Activated CD4-positive, alpha-beta T cell treated with anti-CD3 and anti-CD28 coated beads, Interleukin-2, amount 10 ng/mL, durations not matched to agents 7 days and 5 days (primary cell): Measurements from ENCODE around the gene SLC2A5. TPM values are rescaled to one million over a fixed set of nuclear protein-coding genes. Genes with fewer than 3 reads are reported as not detected.
A peak's percentile ranks its signal among the peaks of the same experiment; 100 is the strongest.
"Not testable (repeated sequence)": the region's sequence is repeated elsewhere in the genome, so short reads cannot be mapped to it uniquely, and the experiment has no call there.

Experiments used
- CTCF ChIA-PET: fragments of 350-600 bp; sonication (Branson Sonifier 250); formaldehyde crosslinking; loops from one replicate; lab custom pipeline; 2021; ENCODE audit warnings: antibody characterized with exemption; lab: Charles Lee
- POLR2A ChIA-PET: fragments of 350-600 bp; sonication (Branson Sonifier 250); formaldehyde crosslinking; loops from one replicate; lab custom pipeline; 2021; ENCODE audit warnings: antibody characterized with exemption; lab: Charles Lee
- DNase-seq: peaks from one replicate; pipeline ENCODE4 v3.0.0-alpha.2; 2020
- H3K27ac Mint-ChIP-seq: one replicate; pipeline ENCODE4 v1.8.0; 2021; ENCODE audit warnings: mild to moderate bottlenecking, moderate library complexity, mixed read lengths
- H3K27me3 Mint-ChIP-seq: one replicate; pipeline ENCODE4 v1.8.0; 2021; ENCODE audit warnings: mixed read lengths
- H3K36me3 Mint-ChIP-seq: one replicate; pipeline ENCODE4 v1.8.0; 2021; ENCODE audit warnings: low read depth, mixed read lengths
- H3K4me1 Mint-ChIP-seq: one replicate; pipeline ENCODE4 v1.8.0; 2021; ENCODE audit warnings: mixed read lengths
- H3K4me3 Mint-ChIP-seq: one replicate; pipeline ENCODE4 v1.8.0; 2021; ENCODE audit warnings: mild to moderate bottlenecking, moderate library complexity, mixed read lengths
- H3K9me3 Mint-ChIP-seq: one replicate; pipeline ENCODE4 v1.8.0; 2021; ENCODE audit warnings: mixed read lengths
- total RNA-seq, 2 experiments: library from RNA; stranded (reverse); gene quantifications; one replicate each; pipeline ENCODE4 v1.2.3, GENCODE V29; 2021

SLC2A5 gene
- total RNA-seq, 2 experiments from 2014 or later: not detected

DNA sequence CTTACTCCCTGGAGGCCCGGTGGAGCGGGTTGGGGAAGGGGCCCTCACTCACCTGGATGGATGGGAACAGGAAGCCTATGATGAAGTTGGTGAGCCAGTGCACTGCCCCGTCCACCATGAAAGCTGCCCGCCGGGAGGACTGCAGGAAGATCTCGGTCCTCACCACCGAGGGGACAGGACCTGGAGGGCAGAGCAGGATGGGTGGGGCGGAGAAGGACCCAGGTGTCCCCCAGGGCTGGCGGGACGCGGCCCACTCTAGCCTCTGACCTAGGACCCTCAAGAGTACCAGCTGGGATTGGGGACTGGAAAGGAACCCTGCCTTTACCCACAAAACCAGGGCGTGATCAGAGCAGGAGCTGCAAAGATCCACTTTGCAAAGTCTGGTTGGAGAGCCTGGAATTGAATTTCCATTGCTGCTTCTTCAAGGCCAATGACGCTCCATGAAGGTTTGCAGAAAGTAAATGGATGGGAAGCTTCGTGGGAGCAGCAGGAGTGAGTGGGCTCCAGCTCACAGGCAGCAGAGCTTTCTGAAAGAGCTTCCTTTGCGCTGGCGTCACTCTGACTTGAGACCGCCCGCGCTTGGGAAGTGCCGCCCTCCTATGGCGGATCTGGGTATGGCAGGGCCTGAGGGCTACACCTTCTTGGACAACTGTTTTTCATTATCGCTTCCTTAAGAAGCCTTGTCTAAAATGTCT lies 64.6 kb downstream of the SLC2A5 start:
- Mint-ChIP-seq H3K27ac (peak overlapping the region; percentile 46), H3K4me3 (no peak overlapping the region), H3K36me3 (no peaks in the 10 kb centered on the region), H3K9me3 (no peaks in the 10 kb centered on the region), H3K4me1 (peaks cover 13% of the 10 kb centered on the region), H3K27me3 (peaks cover 8% of the 10 kb centered on the region)
- ChIA-PET CTCF (interaction anchor here (0.6 to 8.1 kb wide), 62 partner anchors 9 to 1060 kb away, joined by 3 to 99 read pairs (median 4); partner anchors contain the start of gene ENO1), POLR2A (interaction anchor here (0.6 to 0.7 kb wide), 2 partner anchors 146 to 147 kb away, joined by 3 read pairs; no protein-coding TSS in a partner anchor)
- peak; percentile 86 for DNase-seq

DNA sequence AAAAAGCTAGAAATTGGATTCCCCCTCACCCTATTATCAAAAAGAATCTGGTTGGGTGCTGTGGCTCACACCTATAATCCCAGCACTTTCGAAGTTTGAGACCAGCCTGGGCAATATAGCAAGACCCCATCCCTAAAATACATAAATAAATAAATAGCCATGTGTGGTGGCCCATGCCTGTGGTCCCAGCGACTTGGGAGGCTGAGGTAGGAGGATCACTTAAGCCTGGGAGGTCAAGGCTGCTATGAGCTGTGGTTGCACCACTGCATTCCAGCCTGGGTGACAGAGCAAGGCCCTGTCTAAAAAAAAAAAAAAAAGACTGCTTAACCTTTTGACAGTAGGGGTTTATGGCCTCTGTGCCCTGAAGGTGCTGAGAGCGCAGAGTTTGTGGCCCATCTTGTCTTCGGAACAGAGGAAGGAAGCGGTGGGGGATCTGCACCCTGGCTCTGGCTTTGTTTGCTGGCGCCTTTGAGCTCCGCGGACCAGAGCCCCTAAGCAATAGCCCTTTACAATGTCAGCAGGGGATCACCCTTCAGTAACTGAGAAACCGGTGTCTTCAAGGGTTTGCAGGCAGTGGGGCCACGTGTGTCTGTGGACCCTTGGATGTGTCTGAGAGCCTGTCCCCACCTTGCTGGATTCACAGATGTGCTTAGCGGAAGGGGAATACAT lies 65.3 kb downstream of the SLC2A5 start:
- DNase-seq: no peak
- Mint-ChIP-seq H3K4me3 (no peak overlapping the region), H3K9me3 (no peaks in the 10 kb centered on the region), H3K27ac (peak overlapping the region; percentile 46), H3K36me3 (no peaks in the 10 kb centered on the region), H3K27me3 (peaks cover 9% of the 10 kb centered on the region), H3K4me1 (peaks cover 11% of the 10 kb centered on the region)
- ChIA-PET POLR2A (interaction anchor here (0.7 kb wide), 2 partner anchors 145 to 520 kb away, joined by 3 read pairs; no protein-coding TSS in a partner anchor), CTCF (interaction anchor here (0.6 to 8.1 kb wide), 33 partner anchors 8 to 1060 kb away, joined by 3 to 99 read pairs (median 6); partner anchors contain the start of gene ENO1)

DNA sequence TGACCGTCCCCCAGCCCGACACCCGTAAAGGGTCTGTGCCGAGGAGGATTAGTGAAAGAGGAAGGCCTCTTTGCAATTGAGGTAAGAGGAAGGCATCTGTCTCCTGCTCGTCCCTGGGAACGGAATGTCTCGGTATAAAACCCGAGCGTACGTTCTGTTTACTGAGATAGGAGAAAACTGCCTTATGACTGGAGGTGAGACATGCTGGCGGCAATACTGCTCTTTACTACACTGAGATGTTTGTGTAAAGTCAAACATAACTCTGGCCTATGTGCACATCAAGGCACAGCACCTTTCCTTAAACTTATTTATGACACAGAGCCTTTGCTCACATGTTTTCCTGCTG lies 67.2 kb downstream of the SLC2A5 start:
- H3K4me3 Mint-ChIP-seq, DNase-seq, H3K27ac Mint-ChIP-seq, H3K36me3 Mint-ChIP-seq, POLR2A ChIA-PET, H3K9me3 Mint-ChIP-seq, CTCF ChIA-PET: not testable (repeated sequence)
- Mint-ChIP-seq H3K4me1 (peaks cover 11% of the 10 kb centered on the region), H3K27me3 (peaks cover 11% of the 10 kb centered on the region)

DNA sequence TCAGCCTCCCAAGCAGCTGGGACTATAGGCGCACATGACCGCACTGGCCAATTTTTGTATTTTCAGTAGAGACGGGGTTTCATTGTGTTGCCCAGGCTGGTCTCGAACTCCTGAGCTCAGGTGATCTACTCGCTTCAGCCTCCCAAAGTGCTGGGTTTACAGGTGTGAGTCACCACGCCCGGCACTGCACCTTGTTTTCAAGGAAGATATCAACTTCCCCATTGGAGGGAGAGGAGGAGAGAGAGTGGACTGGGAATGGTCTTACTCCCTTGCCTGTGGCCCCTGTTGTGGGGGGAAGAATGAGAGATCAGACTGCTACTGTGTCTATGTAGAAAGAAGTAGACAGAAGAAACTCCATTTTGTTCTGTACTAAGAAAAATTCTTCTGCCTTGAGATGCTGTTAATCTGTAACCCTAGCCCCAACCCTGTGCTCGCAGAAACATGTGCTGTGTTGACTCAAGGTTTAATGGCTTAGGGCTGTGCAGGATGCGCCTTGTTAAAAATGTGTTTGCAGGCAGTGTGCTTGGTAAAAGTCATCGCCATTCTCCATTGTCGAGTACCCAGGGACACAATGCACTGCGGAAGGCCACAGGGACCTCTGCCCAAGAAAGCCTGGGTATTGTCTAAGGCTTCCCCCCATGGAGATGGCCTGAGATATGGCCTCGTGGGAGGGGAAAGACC lies 67.8 kb downstream of the SLC2A5 start:
- CTCF ChIA-PET, POLR2A ChIA-PET, DNase-seq, H3K4me3 Mint-ChIP-seq, H3K36me3 Mint-ChIP-seq, H3K9me3 Mint-ChIP-seq, H3K27ac Mint-ChIP-seq: not testable (repeated sequence)
- Mint-ChIP-seq H3K27me3 (peaks cover 13% of the 10 kb centered on the region), H3K4me1 (peaks cover 11% of the 10 kb centered on the region)

DNA sequence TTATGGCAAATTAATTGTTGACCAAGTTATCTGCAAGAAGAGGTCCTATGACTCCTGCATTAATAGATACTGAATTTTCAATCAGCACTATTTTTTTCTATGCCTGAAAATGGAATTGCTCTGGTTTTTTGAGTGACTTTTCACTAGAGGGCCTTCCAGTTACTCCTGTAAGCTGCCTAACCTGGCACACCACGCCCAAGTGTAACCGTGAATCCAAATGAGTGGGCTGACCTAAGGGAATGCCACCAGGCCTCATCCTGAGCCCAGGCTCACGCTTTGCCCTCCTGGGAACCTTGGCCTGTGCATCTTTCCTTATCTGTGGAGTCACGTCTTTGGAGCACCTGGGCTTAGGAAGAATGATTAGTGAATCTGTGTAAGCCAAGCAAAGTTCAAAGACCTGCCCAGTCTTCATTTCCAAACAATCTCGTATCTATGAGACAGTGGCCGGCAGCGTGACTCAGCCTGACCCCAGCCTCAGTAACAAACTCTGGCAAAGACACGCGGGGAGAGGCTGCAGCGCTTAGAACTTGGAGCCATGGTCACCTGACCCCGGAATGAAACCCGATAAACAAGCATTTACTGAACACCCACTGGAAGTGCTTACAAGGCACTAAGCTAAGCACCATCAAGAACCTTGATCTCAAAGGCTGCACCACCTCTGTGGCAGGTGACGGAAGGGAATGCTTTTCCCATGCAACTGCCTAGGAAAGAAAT lies 75.3 kb downstream of the SLC2A5 start:
- H3K4me3 Mint-ChIP-seq, POLR2A ChIA-PET, H3K9me3 Mint-ChIP-seq, H3K36me3 Mint-ChIP-seq, H3K27ac Mint-ChIP-seq, H3K27me3 Mint-ChIP-seq, DNase-seq: not testable (repeated sequence)
- CTCF ChIA-PET: interaction anchor here (0.9 to 7.1 kb wide), 3 partner anchors 11 to 75 kb away, joined by 3 to 46 read pairs (median 12); no protein-coding TSS in a partner anchor
- peaks cover 12% of the 10 kb centered on the region for H3K4me1 Mint-ChIP-seq

DNA sequence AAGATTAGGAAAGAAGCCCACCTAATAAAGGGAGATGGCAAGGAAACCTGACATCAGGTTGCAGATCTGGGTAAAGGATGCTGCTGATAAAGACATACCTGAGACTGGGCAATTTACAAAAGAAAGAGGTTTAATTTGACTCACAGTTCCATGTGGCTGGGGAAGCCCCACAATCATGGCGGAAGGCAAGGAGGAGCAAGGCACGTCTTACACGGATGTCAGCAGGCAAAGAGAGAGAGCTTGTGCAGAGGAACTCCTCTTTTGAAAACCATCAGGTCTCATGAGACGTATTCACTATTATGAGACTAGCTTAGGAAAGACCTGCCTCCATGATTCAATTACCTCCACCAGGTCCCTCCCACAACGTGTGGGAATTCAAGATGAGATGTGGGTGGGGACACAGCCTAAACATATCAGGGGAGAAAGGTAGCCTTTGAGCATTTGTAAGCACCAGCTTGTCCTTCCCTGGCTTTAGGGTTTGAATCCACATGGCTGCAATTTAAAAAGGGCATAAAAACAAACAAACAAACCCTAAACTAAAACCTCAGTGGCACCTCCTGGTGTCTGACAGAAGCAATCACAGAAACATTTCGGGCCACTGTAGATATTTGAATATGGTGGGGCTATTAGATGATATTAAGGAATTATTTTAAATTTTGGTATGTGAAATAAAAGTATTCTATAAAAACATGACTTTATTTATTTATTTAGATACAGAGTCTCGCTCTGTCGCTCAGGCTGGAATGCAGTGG lies 76.3 kb downstream of the SLC2A5 start:
- POLR2A ChIA-PET: no interaction called here

DNA sequence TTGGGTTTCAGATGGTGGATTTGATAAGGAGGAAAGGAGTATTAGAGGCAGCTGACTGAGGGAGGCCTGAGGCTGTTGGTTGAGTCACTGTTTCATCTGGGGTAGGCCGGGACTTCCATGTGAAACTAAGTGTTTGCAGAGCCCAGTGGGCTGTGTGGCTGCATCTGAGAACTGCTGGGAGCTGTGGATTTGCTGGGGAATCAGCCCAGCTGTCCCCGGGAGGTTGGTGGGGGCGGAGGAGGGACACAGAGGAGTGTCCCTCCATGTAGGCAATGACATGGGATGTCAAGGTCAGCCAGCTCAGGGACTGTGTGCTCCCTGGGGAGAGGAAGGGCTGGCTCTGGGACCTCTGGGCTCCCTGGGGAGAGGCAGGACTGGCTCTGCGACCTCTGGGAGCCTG lies 79.6 kb downstream of the SLC2A5 start:
- no peak for DNase-seq
- H3K27ac Mint-ChIP-seq: peak overlapping the region; percentile 85
- H3K4me3 Mint-ChIP-seq: no peak overlapping the region
- peaks cover 4% of the 10 kb centered on the region for H3K9me3 Mint-ChIP-seq
- peaks cover 4% of the 10 kb centered on the region for H3K36me3 Mint-ChIP-seq
- ChIA-PET CTCF (interaction anchor here (0.6 to 7.1 kb wide), 9 partner anchors 15 to 125 kb away, joined by 3 to 46 read pairs (median 5); no protein-coding TSS in a partner anchor), POLR2A (no interaction called here)
- H3K27me3 Mint-ChIP-seq: no peaks in the 10 kb centered on the region
- peaks cover 46% of the 10 kb centered on the region for H3K4me1 Mint-ChIP-seq

More for the DNA sequence above, 76.3 kb downstream of the SLC2A5 start:
- H3K4me1 Mint-ChIP-seq: peaks cover 21% of the 10 kb centered on the region
- no peak overlapping the region for H3K27ac Mint-ChIP-seq
- peaks cover 2% of the 10 kb centered on the region for H3K36me3 Mint-ChIP-seq
- H3K4me3 Mint-ChIP-seq: no peak overlapping the region
- DNase-seq: no peak
- H3K9me3 Mint-ChIP-seq: peaks cover 4% of the 10 kb centered on the region
- CTCF ChIA-PET: interaction anchor here (0.7 to 7.1 kb wide), 4 partner anchors 12 to 622 kb away, joined by 3 to 46 read pairs (median 8); no protein-coding TSS in a partner anchor
- H3K27me3 Mint-ChIP-seq: peaks cover 2% of the 10 kb centered on the region

DNA sequence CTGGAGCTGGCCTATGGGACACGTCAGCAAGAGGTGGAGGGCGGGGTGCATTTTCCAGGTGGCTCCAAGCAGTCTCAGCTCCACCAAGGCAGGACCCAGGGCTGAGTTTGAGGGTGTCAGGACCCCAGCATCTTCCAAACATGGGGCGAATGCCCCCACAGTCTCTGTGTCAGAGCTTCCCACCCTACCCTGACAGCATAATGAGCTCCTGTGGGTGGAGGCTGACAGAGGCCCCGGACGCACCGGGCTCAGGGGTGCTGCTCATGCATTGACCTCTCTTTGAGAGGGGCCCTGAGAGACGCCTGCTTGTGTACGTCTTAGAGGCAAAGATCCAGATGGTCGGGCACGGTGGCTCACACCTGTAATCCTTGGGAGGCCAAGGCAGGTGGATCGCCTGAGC lies 80.4 kb downstream of the SLC2A5 start:
- POLR2A ChIA-PET: interaction anchor here (0.6 kb wide), 1 partner anchor 13 kb away, joined by 3 read pairs; no protein-coding TSS in a partner anchor
- H3K36me3 Mint-ChIP-seq: peaks cover 4% of the 10 kb centered on the region
- peaks cover 49% of the 10 kb centered on the region for H3K4me1 Mint-ChIP-seq
- peaks cover 4% of the 10 kb centered on the region for H3K9me3 Mint-ChIP-seq
- no peaks in the 10 kb centered on the region for H3K27me3 Mint-ChIP-seq
- no peak overlapping the region for H3K4me3 Mint-ChIP-seq
- no peak for DNase-seq
- CTCF ChIA-PET: interaction anchor here (0.6 to 7.1 kb wide), 9 partner anchors 15 to 149 kb away, joined by 3 to 46 read pairs (median 5); no protein-coding TSS in a partner anchor
- no peak overlapping the region for H3K27ac Mint-ChIP-seq

DNA sequence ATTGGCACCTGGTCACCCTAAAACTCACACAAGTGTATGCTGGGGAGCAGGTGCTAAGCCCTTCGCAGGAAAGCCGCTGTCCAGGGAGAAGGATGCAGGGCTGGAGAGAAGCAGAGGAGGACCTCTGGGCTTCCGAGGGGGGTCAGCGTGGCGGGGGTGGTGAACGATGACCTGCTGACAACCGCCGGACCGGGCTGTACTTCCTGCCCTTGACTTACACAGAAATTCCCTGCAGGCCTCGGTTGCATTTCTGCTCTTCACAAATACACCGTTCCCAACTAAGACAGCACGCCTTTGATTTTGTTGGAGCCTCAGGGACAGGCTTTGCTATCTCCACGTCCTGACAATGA lies 80.8 kb downstream of the SLC2A5 start:
- H3K27me3 Mint-ChIP-seq: no peaks in the 10 kb centered on the region
- H3K36me3 Mint-ChIP-seq: peaks cover 4% of the 10 kb centered on the region
- H3K4me1 Mint-ChIP-seq: peaks cover 54% of the 10 kb centered on the region
- POLR2A ChIA-PET: interaction anchor here (0.6 kb wide), 1 partner anchor 13 kb away, joined by 3 read pairs; no protein-coding TSS in a partner anchor
- CTCF ChIA-PET: interaction anchor here (0.6 to 7.1 kb wide), 5 partner anchors 16 to 149 kb away, joined by 3 to 46 read pairs (median 4); no protein-coding TSS in a partner anchor
- H3K9me3 Mint-ChIP-seq: peaks cover 4% of the 10 kb centered on the region
- DNase-seq: no peak
- H3K4me3 Mint-ChIP-seq: no peak overlapping the region
- no peak overlapping the region for H3K27ac Mint-ChIP-seq

DNA sequence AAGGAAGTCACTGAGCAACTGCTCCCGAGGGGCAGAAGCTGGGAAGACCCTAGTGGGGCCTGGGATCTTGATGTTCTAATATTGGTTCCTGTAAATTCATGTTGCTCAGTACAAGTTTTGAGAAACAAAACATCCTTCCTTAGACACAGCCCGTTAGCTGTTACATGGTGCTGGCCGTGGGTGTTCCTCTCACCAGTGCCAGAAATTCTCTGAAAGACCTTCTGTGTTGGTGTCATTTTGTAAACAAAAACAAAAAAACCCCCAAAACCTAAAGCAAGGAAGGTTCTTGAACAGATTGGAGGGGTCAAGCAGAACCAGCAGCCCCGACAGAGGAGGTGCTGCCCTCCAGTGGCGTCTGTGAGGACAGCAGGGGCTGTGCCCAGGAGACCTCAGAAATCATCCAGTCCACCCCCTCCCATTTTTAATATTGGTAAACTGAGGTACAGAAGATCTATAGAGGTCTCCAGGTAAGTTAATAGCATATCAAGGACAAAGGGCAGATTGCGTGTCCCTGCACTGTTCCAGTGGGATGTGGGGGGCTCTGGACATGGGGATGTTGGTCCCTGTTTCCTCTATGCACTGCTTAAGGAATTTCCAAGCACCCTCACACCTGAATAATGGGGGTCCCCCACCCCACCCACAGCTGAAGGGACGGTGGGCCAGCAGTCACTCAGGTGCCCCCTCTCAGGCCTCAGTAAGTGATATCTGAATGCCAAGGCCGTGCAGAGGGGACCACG lies 81.4 kb downstream of the SLC2A5 start:
- H3K9me3 Mint-ChIP-seq: peaks cover 4% of the 10 kb centered on the region
- peak overlapping the region; percentile 93 for H3K27ac Mint-ChIP-seq
- ChIA-PET POLR2A (no interaction called here), CTCF (interaction anchor here (0.6 to 7.1 kb wide), 15 partner anchors 16 to 119 kb away, joined by 3 to 46 read pairs (median 4); no protein-coding TSS in a partner anchor)
- peak overlapping the region; percentile 20 for H3K4me3 Mint-ChIP-seq
- no peaks in the 10 kb centered on the region for H3K27me3 Mint-ChIP-seq
- H3K36me3 Mint-ChIP-seq: peaks cover 4% of the 10 kb centered on the region
- peaks cover 58% of the 10 kb centered on the region for H3K4me1 Mint-ChIP-seq
- DNase-seq: peak; percentile 71

DNA sequence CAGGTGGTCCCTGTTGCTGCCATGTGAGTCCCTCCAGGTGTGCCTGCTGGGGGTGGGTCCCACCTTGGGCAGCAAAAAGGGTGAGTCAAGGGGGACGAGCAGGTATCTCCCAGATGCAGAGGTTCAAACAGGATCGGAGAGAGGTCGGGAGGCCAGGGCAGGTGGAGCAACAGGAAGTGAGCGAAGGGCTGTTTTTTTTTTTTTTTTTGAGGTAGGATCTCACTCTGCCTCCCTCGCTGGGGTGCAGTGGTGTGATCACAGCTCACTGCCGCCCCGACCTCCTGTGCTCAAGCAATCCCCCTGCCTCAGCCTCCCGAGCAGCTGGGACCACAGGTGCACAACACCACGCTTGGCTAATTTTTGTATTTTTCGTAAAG lies 82.6 kb downstream of the SLC2A5 start:
- Mint-ChIP-seq H3K9me3 (no peaks in the 10 kb centered on the region), H3K27me3 (peaks cover 2% of the 10 kb centered on the region), H3K4me3 (peak overlapping the region; percentile 60), H3K4me1 (peaks cover 63% of the 10 kb centered on the region), H3K36me3 (peaks cover 2% of the 10 kb centered on the region), H3K27ac (peak overlapping the region; percentile 93)
- ChIA-PET CTCF (interaction anchor here (0.8 to 2.6 kb wide), 10 partner anchors 10 to 107 kb away, joined by 3 to 15 read pairs (median 4); no protein-coding TSS in a partner anchor), POLR2A (no interaction called here)
- peak; percentile 42 for DNase-seq
